GM12878 (cell line): ENCODE results near the gene GPER1. TPM values are rescaled to one million over a fixed set of nuclear protein-coding genes. Genes with fewer than 3 reads are reported as not detected.

ENCODE experiments used
- ATAC-seq: fragments of 200-7000 bp; cut with Tn5 transposase; 3 replicates; pipeline ENCODE4 v1.9.1; 2020; ENCODE audit warnings: mild to moderate bottlenecking, moderate library complexity
- BruUV-seq: library from RNA; stranded (reverse); fragments of 400-500 nt; replicated peaks from 2 replicates; lab custom pipeline; 2021; lab: Mats Ljungman, UMichigan
- CTCF ChIA-PET: fragments of 300-600 bp; sonication (Branson Sonifier 250); formaldehyde crosslinking; extraction: SDS; loops from one replicate; lab custom pipeline; 2021; ENCODE audit warnings: inconsistent platforms; lab: Yijun Ruan, JAX
- POLR2A ChIA-PET: fragments of 350-600 bp; formaldehyde crosslinking; extraction: SDS; loops from one replicate; lab custom pipeline; 2021; ENCODE audit warnings: inconsistent platforms; lab: Charles Lee
- RAD21 ChIA-PET: fragments of 300-600 bp; sonication (Branson Sonifier 250); formaldehyde crosslinking; loops from one replicate; lab custom pipeline; 2023; ENCODE audit warnings: antibody characterized with exemption; ENCODE audit not compliant: unreplicated experiment; lab: Charles Lee
- SMC1A ChIA-PET: fragments of 300-600 bp; sonication (Branson Sonifier 250); formaldehyde crosslinking; loops from one replicate; lab custom pipeline; 2023; ENCODE audit not compliant: unreplicated experiment, uncharacterized antibody; lab: Charles Lee
- DNase-seq: peaks from one replicate; pipeline ENCODE4 v3.0.0-alpha.2; 2011; ENCODE audit warnings: low read depth, low spot score
- FAIRE-seq: peaks from 3 replicates; lab custom pipeline; 2011; peaks lifted over from hg19 to GRCh38; lab: Jason Lieb, UNC
- H2AFZ ChIP-seq: 2 replicates; pipeline ENCODE4 v1.6.0; 2011; ENCODE audit warnings: low read depth, low read length, control low read depth; ENCODE audit not compliant: control insufficient read depth
- H3K27ac ChIP-seq: 2 replicates; pipeline ENCODE4 v1.5.1; 2011; ENCODE audit warnings: control low read depth; ENCODE audit not compliant: control insufficient read depth, insufficient read depth
- H3K27me3 ChIP-seq, 2 experiments: replicated peaks in 1 of 2; 2 replicates each; pipeline versions ENCODE4 v1.6.0 to v1.6.1; 2011; ENCODE audit warnings: low read length in 1 of 2; ENCODE audit not compliant: control insufficient read depth in 2 of 2, insufficient read depth in 2 of 2
- H3K36me3 ChIP-seq, 2 experiments: 2 replicates each; pipeline ENCODE4 v1.5.1; 2011; ENCODE audit warnings: low read length in 1 of 2; ENCODE audit not compliant: control insufficient read depth in 2 of 2, insufficient read depth in 2 of 2
- H3K4me1 ChIP-seq: 2 replicates; pipeline ENCODE4 v1.6.1; 2011; ENCODE audit warnings: mild to moderate bottlenecking, low read length, moderate library complexity, mixed read lengths; ENCODE audit not compliant: control insufficient read depth, insufficient read depth
- H3K4me2 ChIP-seq: 2 replicates; pipeline ENCODE4 v1.6.0; 2011; ENCODE audit warnings: control low read depth; ENCODE audit not compliant: control insufficient read depth, insufficient read depth
- H3K4me3 ChIP-seq: fragments of 200-600 bp; sonication (generic); 2 replicates; pipeline ENCODE4 v1.5.1; 2016
- H3K79me2 ChIP-seq: 2 replicates; pipeline ENCODE4 v1.6.0; 2011; ENCODE audit warnings: low read length; ENCODE audit not compliant: control insufficient read depth, insufficient read depth
- H3K9ac ChIP-seq: 2 replicates; pipeline ENCODE4 v1.8.0; 2011; ENCODE audit warnings: low read length, control low read depth, mixed read lengths; ENCODE audit not compliant: control insufficient read depth, insufficient read depth
- H3K9me3 ChIP-seq: replicated peaks from 3 replicates; pipeline ENCODE4 v1.5.1; 2011; ENCODE audit warnings: mild to moderate bottlenecking, low read length; ENCODE audit not compliant: control insufficient read depth, insufficient read depth
- H4K20me1 ChIP-seq: 2 replicates; pipeline ENCODE4 v1.6.0; 2011; ENCODE audit not compliant: control insufficient read depth, insufficient read depth
- HCFC1 ChIP-seq: fragments of 150-350 bp; IDR thresholded peaks from 2 replicates; pipeline ENCODE4 v1.6.1; 2014; ENCODE audit warnings: low read length
- MXI1 ChIP-seq: fragments of 150-350 bp; IDR thresholded peaks from 2 replicates; pipeline ENCODE4 v1.6.1; 2011; ENCODE audit warnings: low read depth, mild to moderate bottlenecking, inconsistent platforms, low read length, improper control_type of control experiment
- MYB ChIP-seq: fragments of 150-350 bp; IDR thresholded peaks from 2 replicates; pipeline ENCODE4 v1.6.1; 2014; ENCODE audit warnings: mild to moderate bottlenecking, low read depth, low read length, borderline replicate concordance
- POLR2A ChIP-seq: IDR thresholded peaks from 2 replicates; pipeline ENCODE4 v1.6.1; 2011; ENCODE audit warnings: low read depth, mild to moderate bottlenecking, low read length
- ZSCAN29 ChIP-seq: fragments of 450-650 bp; IDR thresholded peaks from 2 replicates; pipeline ENCODE4 v1.6.1; 2017; ENCODE audit warnings: mild to moderate bottlenecking, moderate library complexity
- WGBS: methylation state at CpG from one replicate; pipeline ENCODE4 v1.1.6; 2016; ENCODE audit warnings: low lambda C conversion rate; ENCODE audit not compliant: insufficient replicate concordance, insufficient coverage; ENCODE audit errors: missing lambda C conversion rate; 5-methylcytosine and 5-hydroxymethylcytosine counted together
- in situ Hi-C: fragments of 300-500 bp; cut with MboI; formaldehyde crosslinking; loops from 9 replicates; pipeline ENCODE4 v1.14.3; 2018; ENCODE audit warnings: mixed read lengths
- intact Hi-C: fragments of 100-400 bp; cut with micrococcal nuclease; formaldehyde crosslinking; loops from one replicate; pipeline ENCODE4 v1.14.2; 2022; ENCODE audit not compliant: unreplicated experiment
- polyA plus RNA-seq, 11 experiments: library from polyadenylated mRNA; depleted of rRNA in 4 of 11; unstranded in 6 of 11; stranded (reverse) in 5 of 11; fragments of >200 nt; fragmentation: Nextera tagmentation in 4 of 11; fragmentation: Illumina TruSeq in 1 of 11; extraction: Ambion mirVana in 4 of 11; extraction: Trizol in 1 of 11; gene quantifications; 1 replicate in 1 of 11; 2 replicates in 10 of 11; pipeline versions ENCODE4 v1.2.1 to v1.2.3, GENCODE V29; 2011 to 2016; ENCODE audit warnings: inconsistent platforms in 2 of 11, missing spikeins in 2 of 11, low read depth in 1 of 11
- total RNA-seq, 4 experiments: library from RNA; depleted of rRNA in 3 of 4; stranded (reverse); fragments of >200 nt in 3 of 4; fragmentation: Illumina TruSeq in 1 of 4; extraction: Trizol in 1 of 4; gene quantifications; 2 replicates each; pipeline versions ENCODE4 v1.2.1 to v1.2.3, GENCODE V29; 2013 to 2021
- TF ChIP-seq, protein P1 (sequence below): IDR thresholded peaks from 2 replicates; pipeline ENCODE4 v1.6.1; 2012; ENCODE audit warnings: low read depth, low read length, improper control_type of control experiment
- TF ChIP-seq, protein P2 (sequence below): fragments of 450-650 bp; formaldehyde crosslinking; IDR thresholded peaks from 2 replicates; pipeline ENCODE4 v1.4.0; 2022; ENCODE audit warnings: mild to moderate bottlenecking, moderate library complexity
- TF ChIP-seq, protein P3 (sequence below): IDR thresholded peaks from 2 replicates; pipeline ENCODE4 v1.6.1; 2012; ENCODE audit warnings: low read length, inconsistent platforms

Gene GPER1
- total and polyA plus RNA-seq, 10 of the 15 experiments (the other 5 are each of a cell fraction or from before 2014, with no cell fraction given), result 0.03 to 6.5 (median 2.6) TPM

DNA sequence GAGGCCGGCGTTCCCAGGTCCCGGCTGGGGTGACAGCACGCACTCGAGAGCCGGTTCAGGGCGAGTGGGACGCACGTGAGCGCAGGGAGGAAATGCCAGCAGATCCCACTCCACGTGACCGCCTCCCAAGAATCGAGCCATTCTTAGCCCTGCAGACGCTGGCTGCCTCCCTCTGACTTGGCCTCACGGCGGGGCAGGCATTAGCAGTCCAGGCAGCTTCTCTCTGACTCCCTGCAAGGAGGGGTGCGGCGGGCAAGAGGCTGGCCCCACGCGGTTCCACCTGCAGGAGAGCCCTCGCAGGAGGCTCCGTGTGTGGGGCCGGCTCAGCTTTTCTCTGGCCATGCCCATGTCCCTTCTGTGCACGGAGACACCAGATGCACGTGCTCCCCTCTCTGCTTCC, 33.5 kb upstream of the GPER1 start (continued):
- TF ChIP-seq MXI1, result no peak
- TF ChIP-seq MYB, result no peak

DNA sequence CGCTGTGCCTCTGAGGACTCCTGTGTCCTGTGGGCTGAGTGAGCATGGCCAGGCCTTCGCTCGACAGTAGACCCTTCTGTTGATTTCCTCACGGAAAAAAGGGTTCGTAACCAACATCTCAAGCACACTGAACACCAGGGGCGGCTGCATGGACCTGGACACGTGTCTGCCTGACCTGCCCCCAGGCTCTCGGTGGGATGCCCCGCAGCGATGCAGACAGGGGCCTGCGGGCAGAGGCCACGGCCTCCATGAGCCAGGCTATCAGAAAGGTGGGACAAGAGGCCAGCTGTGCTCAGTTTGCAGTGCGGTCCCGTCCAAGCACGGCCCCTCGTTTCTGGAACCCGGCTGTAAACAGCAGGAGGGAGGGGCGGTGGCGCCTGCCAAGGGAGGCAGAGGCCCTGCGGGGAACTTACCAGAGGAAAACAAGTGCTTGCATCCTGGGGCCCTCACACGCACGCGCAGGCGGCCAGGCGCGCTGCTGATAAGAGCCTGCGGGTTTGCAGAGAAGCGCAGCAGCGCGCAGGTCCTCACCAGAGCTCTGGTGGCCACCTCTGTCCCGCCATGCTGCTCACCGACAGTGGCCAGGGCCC, 33.0 kb upstream of the GPER1 start:
- RAD21 ChIA-PET, result no interaction called here
- Histone ChIP-seq H3K27me3 (no peaks in the 10 kb centered on the region), H3K9ac (no peak overlapping the region), H2AFZ (no peak overlapping the region), H3K4me3 (no peak overlapping the region), H3K79me2 (no peaks in the 10 kb centered on the region), H4K20me1 (no peaks in the 10 kb centered on the region), H3K36me3 (peaks cover 4 to 5% of the 10 kb centered on the region in 2 experiments; a peak in 3 of 4 replicates), H3K9me3 (no peaks in the 10 kb centered on the region), H3K4me1 (peaks cover 1% of the 10 kb centered on the region), H3K4me2 (no peak overlapping the region), H3K27ac (no peak overlapping the region)
- CTCF ChIA-PET, result interaction anchor here (2.9 kb wide), 1 partner anchor 11 kb away, joined by 6 read pairs; no protein-coding TSS in a partner anchor
- POLR2A ChIA-PET, result no interaction called here
- in situ Hi-C loops (no loop called here), intact Hi-C loops (no loop called here)
- ATAC-seq, result no peak
- WGBS, result 81% methylated on average over 32 of the region's 32 CpGs
- SMC1A ChIA-PET, result no interaction called here
- TF ChIP-seq ZSCAN29 (no peak), POLR2A (no peak)
- BruUV-seq, result no TSS peak
- DNase-seq, result no peak
- no peak for FAIRE-seq

DNA sequence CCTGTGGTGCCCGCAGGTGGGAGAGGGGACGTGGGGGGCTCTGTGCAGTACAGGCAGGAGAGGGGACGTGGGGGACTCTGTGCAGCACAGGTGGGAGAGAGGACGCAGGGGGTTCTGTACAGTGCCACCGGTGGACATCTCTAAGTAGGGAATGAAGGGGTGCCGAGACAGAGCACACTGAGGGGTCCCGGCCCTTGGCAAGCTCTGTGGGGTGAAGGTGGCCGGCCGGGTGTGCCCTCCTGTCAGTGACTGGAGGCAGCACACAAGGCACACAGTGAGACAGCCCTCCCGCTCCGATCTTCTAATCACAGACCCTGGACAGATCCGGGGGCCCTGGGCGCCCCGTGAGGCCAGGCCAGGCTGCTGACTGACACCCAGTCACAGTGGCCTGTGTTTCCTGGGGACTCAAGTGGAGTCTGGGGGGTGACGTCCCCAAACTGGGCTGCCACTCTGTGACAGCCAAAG, 32.4 kb upstream of the GPER1 start:
- SMC1A ChIA-PET, result interaction anchor here (0.6 kb wide), 1 partner anchor 21 kb away, joined by 3 read pairs; no protein-coding TSS in a partner anchor
- ATAC-seq (no peak), FAIRE-seq (no peak), DNase-seq (no peak)
- CTCF ChIA-PET, result interaction anchor here (0.8 to 2.9 kb wide), 3 partner anchors 10 to 114 kb away, joined by 3 to 6 read pairs (median 3); no protein-coding TSS in a partner anchor
- Histone ChIP-seq H3K9ac (no peak overlapping the region), H3K36me3 (peaks cover 4 to 5% of the 10 kb centered on the region in 2 experiments; a peak in 3 of 4 replicates), H4K20me1 (no peaks in the 10 kb centered on the region), H2AFZ (no peak overlapping the region), H3K27me3 (no peaks in the 10 kb centered on the region), H3K79me2 (peaks cover 2% of the 10 kb centered on the region; the same call in 1 of the 2 replicates), H3K27ac (no peak overlapping the region), H3K4me1 (peaks cover 7% of the 10 kb centered on the region), H3K9me3 (no peaks in the 10 kb centered on the region), H3K4me3 (no peak overlapping the region), H3K4me2 (no peak overlapping the region)
- in situ Hi-C loops (no loop called here), intact Hi-C loops (no loop called here)
- 75% methylated on average over 13 of the region's 15 CpGs for WGBS
- RAD21 ChIA-PET, result no interaction called here
- POLR2A ChIA-PET, result no interaction called here
- no TSS peak for BruUV-seq
- TF ChIP-seq, protein P1, sequence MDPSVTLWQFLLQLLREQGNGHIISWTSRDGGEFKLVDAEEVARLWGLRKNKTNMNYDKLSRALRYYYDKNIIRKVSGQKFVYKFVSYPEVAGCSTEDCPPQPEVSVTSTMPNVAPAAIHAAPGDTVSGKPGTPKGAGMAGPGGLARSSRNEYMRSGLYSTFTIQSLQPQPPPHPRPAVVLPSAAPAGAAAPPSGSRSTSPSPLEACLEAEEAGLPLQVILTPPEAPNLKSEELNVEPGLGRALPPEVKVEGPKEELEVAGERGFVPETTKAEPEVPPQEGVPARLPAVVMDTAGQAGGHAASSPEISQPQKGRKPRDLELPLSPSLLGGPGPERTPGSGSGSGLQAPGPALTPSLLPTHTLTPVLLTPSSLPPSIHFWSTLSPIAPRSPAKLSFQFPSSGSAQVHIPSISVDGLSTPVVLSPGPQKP, result no peak
- no peak for TF ChIP-seq HCFC1
- TF ChIP-seq, protein P2, sequence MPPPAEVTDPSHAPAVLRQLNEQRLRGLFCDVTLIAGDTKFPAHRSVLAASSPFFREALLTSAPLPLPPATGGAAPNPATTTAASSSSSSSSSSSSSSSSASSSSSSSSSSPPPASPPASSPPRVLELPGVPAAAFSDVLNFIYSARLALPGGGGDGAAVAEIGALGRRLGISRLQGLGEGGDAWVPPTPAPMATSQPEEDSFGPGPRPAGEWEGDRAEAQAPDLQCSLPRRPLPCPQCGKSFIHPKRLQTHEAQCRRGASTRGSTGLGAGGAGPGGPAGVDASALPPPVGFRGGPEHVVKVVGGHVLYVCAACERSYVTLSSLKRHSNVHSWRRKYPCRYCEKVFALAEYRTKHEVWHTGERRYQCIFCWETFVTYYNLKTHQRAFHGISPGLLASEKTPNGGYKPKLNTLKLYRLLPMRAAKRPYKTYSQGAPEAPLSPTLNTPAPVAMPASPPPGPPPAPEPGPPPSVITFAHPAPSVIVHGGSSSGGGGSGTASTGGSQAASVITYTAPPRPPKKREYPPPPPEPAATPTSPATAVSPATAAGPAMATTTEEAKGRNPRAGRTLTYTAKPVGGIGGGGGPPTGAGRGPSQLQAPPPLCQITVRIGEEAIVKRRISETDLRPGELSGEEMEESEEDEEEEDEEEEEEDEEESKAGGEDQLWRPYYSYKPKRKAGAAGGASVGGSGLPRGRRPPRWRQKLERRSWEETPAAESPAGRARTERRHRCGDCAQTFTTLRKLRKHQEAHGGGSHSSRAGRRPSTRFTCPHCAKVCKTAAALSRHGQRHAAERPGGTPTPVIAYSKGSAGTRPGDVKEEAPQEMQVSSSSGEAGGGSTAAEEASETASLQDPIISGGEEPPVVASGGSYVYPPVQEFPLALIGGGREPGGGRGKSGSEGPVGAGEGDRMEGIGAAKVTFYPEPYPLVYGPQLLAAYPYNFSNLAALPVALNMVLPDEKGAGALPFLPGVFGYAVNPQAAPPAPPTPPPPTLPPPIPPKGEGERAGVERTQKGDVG (CRISPR knock-in tag), result no peak
- TF ChIP-seq, protein P3, sequence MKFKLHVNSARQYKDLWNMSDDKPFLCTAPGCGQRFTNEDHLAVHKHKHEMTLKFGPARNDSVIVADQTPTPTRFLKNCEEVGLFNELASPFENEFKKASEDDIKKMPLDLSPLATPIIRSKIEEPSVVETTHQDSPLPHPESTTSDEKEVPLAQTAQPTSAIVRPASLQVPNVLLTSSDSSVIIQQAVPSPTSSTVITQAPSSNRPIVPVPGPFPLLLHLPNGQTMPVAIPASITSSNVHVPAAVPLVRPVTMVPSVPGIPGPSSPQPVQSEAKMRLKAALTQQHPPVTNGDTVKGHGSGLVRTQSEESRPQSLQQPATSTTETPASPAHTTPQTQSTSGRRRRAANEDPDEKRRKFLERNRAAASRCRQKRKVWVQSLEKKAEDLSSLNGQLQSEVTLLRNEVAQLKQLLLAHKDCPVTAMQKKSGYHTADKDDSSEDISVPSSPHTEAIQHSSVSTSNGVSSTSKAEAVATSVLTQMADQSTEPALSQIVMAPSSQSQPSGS, result no peak
